H9 (cell line): ENCODE data around the gene OLA1. TPM values are rescaled to one million over a fixed set of nuclear protein-coding genes. Genes with fewer than 3 reads are reported as not detected.
A peak's percentile ranks its signal among the peaks of the same experiment; 100 is the strongest.

Experiments used
- DNase-seq: peaks from one replicate; pipeline ENCODE4 v3.0.0-alpha.2; 2017
- H2AFZ ChIP-seq: one replicate; pipeline ENCODE4 v1.6.1; 2013; ENCODE audit warnings: mild to moderate bottlenecking, low read length, control low read depth, moderate library complexity
- H2AK5ac ChIP-seq: 2 replicates; pipeline ENCODE4 v1.6.1; 2013; ENCODE audit warnings: low read length, control low read depth, mixed read lengths; ENCODE audit not compliant: insufficient read length
- H2BK120ac ChIP-seq: one replicate; pipeline ENCODE4 v1.6.1; 2013; ENCODE audit warnings: low read depth, mild to moderate bottlenecking, low read length, control low read depth, inconsistent platforms; ENCODE audit not compliant: poor library complexity, severe bottlenecking
- H2BK12ac ChIP-seq: 2 replicates; pipeline ENCODE4 v1.6.1; 2013; ENCODE audit warnings: low read length, control low read depth, mixed read lengths, low read depth; ENCODE audit not compliant: insufficient read length
- H2BK15ac ChIP-seq: 2 replicates; pipeline ENCODE4 v1.6.1; 2013; ENCODE audit warnings: low read depth, low read length, control low read depth
- H2BK20ac ChIP-seq: one replicate; pipeline ENCODE4 v1.6.1; 2013; ENCODE audit warnings: low read depth, mild to moderate bottlenecking, low read length, control low read depth, inconsistent platforms; ENCODE audit not compliant: poor library complexity, severe bottlenecking
- H2BK5ac ChIP-seq: 2 replicates; pipeline ENCODE4 v1.6.1; 2013; ENCODE audit warnings: low read length, control low read depth, mixed read lengths; ENCODE audit not compliant: insufficient read length
- H3K14ac ChIP-seq: 2 replicates; pipeline ENCODE4 v1.6.1; 2013; ENCODE audit warnings: low read length, control low read depth; ENCODE audit not compliant: insufficient read depth
- H3K18ac ChIP-seq: 2 replicates; pipeline ENCODE4 v1.6.1; 2013; ENCODE audit warnings: low read depth, mild to moderate bottlenecking, mixed read lengths, low read length, control low read depth; ENCODE audit not compliant: insufficient read length
- H3K23ac ChIP-seq: 2 replicates; pipeline ENCODE4 v1.6.1; 2013; ENCODE audit warnings: low read length, control low read depth, mixed read lengths, low read depth; ENCODE audit not compliant: insufficient read length
- H3K23me2 ChIP-seq: 2 replicates; pipeline ENCODE4 v1.6.1; 2013; ENCODE audit warnings: low read depth, mild to moderate bottlenecking, mixed read lengths, low read length, control low read depth; ENCODE audit not compliant: insufficient read length, poor library complexity, severe bottlenecking
- H3K27ac ChIP-seq: 2 replicates; pipeline ENCODE4 v1.5.1; 2013; ENCODE audit warnings: low read length, control low read depth, mixed read lengths, low read depth; ENCODE audit not compliant: insufficient read length
- H3K27me3 ChIP-seq: 2 replicates; pipeline ENCODE4 v1.6.1; 2013; ENCODE audit warnings: low read length, control low read depth, inconsistent platforms; ENCODE audit not compliant: insufficient read depth
- H3K4ac ChIP-seq: 2 replicates; pipeline ENCODE4 v1.6.1; 2013; ENCODE audit warnings: low read depth, mild to moderate bottlenecking, control low read depth, inconsistent platforms, low read length, moderate library complexity
- H3K4me1 ChIP-seq: 2 replicates; pipeline ENCODE4 v1.6.1; 2013; ENCODE audit warnings: low read length, control low read depth, inconsistent platforms; ENCODE audit not compliant: insufficient read depth
- H3K4me2 ChIP-seq: 2 replicates; pipeline ENCODE4 v1.6.1; 2013; ENCODE audit warnings: low read length, control low read depth, mixed read lengths; ENCODE audit not compliant: insufficient read length, insufficient read depth
- H3K56ac ChIP-seq: 2 replicates; pipeline ENCODE4 v1.6.1; 2013; ENCODE audit warnings: low read depth, mild to moderate bottlenecking, mixed read lengths, low read length, control low read depth; ENCODE audit not compliant: insufficient read length
- H3K79me1 ChIP-seq: 2 replicates; pipeline ENCODE4 v1.6.1; 2013; ENCODE audit warnings: low read depth, mild to moderate bottlenecking, moderate library complexity, low read length, control low read depth, inconsistent platforms; ENCODE audit not compliant: insufficient read depth, poor library complexity, severe bottlenecking
- H3K79me2 ChIP-seq: 2 replicates; pipeline ENCODE4 v1.6.1; 2013; ENCODE audit warnings: low read length, control low read depth, inconsistent platforms; ENCODE audit not compliant: insufficient read depth
- H3K9ac ChIP-seq: 2 replicates; pipeline ENCODE4 v1.6.1; 2013; ENCODE audit warnings: low read length, control low read depth, mixed read lengths; ENCODE audit not compliant: insufficient read length; ENCODE audit errors: extremely low read depth
- H3K9me3 ChIP-seq: one replicate; pipeline ENCODE4 v1.6.1; 2013; ENCODE audit warnings: low read depth, low read length, inconsistent platforms; ENCODE audit not compliant: control insufficient read depth
- H3T11ph ChIP-seq: one replicate; pipeline ENCODE4 v1.6.1; 2013; ENCODE audit warnings: mild to moderate bottlenecking, low read length, control low read depth, inconsistent platforms
- H4K20me1 ChIP-seq: one replicate; pipeline ENCODE4 v1.6.1; 2013; ENCODE audit not compliant: control insufficient read depth, insufficient read length, insufficient read depth
- H4K5ac ChIP-seq: 2 replicates; pipeline ENCODE4 v1.6.1; 2013; ENCODE audit warnings: low read depth, mild to moderate bottlenecking, mixed read lengths, low read length, control low read depth; ENCODE audit not compliant: insufficient read length
- H4K8ac ChIP-seq: replicated peaks from 2 replicates; pipeline ENCODE4 v1.6.1; 2013; ENCODE audit warnings: low read length, control low read depth, mixed read lengths, low read depth; ENCODE audit not compliant: insufficient read length
- H4K91ac ChIP-seq: 2 replicates; pipeline ENCODE4 v1.6.1; 2013; ENCODE audit warnings: low read depth, mild to moderate bottlenecking, moderate library complexity, mixed read lengths, low read length, control low read depth; ENCODE audit not compliant: insufficient read length
- H3K27ac Mint-ChIP-seq, 3 experiments: 2 replicates in 2 of 3; 3 replicates in 1 of 3; pipeline ENCODE4 v1.8.0; 2020 to 2021; ENCODE audit warnings: mixed read lengths in 3 of 3, mild to moderate bottlenecking in 1 of 3, moderate library complexity in 1 of 3
- H3K27me3 Mint-ChIP-seq: 2 replicates; pipeline ENCODE4 v1.8.0; 2021; ENCODE audit warnings: low read depth, mild to moderate bottlenecking, moderate library complexity, mixed read lengths
- H3K36me3 Mint-ChIP-seq, 3 experiments: 2 replicates in 2 of 3; 3 replicates in 1 of 3; pipeline ENCODE4 v1.8.0; 2020 to 2021; ENCODE audit warnings: low read depth in 3 of 3, mixed read lengths in 3 of 3; ENCODE audit not compliant: insufficient read depth in 1 of 3
- H3K4me1 Mint-ChIP-seq, 2 experiments: 2 replicates each; pipeline ENCODE4 v1.8.0; 2020; ENCODE audit warnings: mixed read lengths in 2 of 2
- H3K4me3 Mint-ChIP-seq, 2 experiments: 2 replicates in 1 of 2; 3 replicates in 1 of 2; pipeline ENCODE4 v1.8.0; 2020 to 2021; ENCODE audit warnings: mild to moderate bottlenecking in 2 of 2, mixed read lengths in 2 of 2, moderate library complexity in 1 of 2
- H3K9me3 Mint-ChIP-seq, 2 experiments: 2 replicates in 1 of 2; 3 replicates in 1 of 2; pipeline ENCODE4 v1.8.0; 2020; ENCODE audit warnings: mild to moderate bottlenecking in 2 of 2, mixed read lengths in 2 of 2, moderate library complexity in 1 of 2
- WGBS: extraction: QIAGEN DNeasy Blood & Tissue Kit; methylation state at CpG from one replicate; pipeline ENCODE4 v1.1.7; 2013; ENCODE audit warnings: missing lambda C conversion rate, low lambda C conversion rate, mixed read lengths; ENCODE audit not compliant: insufficient read length; ENCODE audit errors: extremely low coverage; 5-methylcytosine and 5-hydroxymethylcytosine counted together
- total RNA-seq: library from RNA; stranded (reverse); gene quantifications from 2 replicates; pipeline ENCODE4 v1.2.1, GENCODE V29; 2021
- TF ChIP-seq, protein P1 (sequence below): fragments of 200-600 bp; sonication (generic); conservative IDR thresholded peaks from 3 replicates; pipeline ENCODE4 v1.8.0; 2021; ENCODE audit warnings: antibody characterized with exemption, mild to moderate bottlenecking

OLA1 gene
- total RNA-seq, 1 experiment from 2014 or later: 133 TPM

DNA sequence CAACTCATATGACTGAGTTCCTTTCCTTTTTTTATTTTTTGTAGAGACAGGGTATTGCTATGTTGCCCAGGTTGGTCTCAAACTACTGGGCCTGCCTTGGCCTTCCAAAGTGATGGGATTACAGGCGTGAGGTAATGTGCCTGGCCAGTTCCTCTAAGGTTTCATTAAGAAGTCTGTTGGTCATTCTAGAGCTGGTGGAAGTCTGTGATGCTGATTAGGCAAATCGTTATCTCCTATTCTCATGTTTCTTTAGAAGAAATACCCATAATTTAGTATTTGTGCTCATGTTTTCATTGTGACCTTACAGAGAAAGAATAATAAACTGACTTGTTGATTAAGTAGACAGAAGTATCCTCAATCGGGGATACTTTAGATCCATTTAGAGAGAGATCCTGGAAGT is 177.0 kb downstream of the OLA1 start:
- no CpG with 5 or more reads among the region's 3 CpGs for WGBS

More for the DNA sequence above, 177.0 kb downstream of the OLA1 start:
- H3K4me1 ChIP-seq: no peaks in the 10 kb centered on the region; the same call in 1 of the 2 replicates
- H3K27me3 ChIP-seq: no peaks in the 10 kb centered on the region
- no peaks in the 10 kb centered on the region for H3K79me1 ChIP-seq
- H2BK20ac ChIP-seq: no peak overlapping the region
- no peak overlapping the region for H3K4me2 ChIP-seq
- no peak overlapping the region for H2BK5ac ChIP-seq
- no peak overlapping the region for H3K4ac ChIP-seq
- no peak overlapping the region for H2BK15ac ChIP-seq
- no peak overlapping the region for H3K23ac ChIP-seq
- TF ChIP-seq, protein P1, sequence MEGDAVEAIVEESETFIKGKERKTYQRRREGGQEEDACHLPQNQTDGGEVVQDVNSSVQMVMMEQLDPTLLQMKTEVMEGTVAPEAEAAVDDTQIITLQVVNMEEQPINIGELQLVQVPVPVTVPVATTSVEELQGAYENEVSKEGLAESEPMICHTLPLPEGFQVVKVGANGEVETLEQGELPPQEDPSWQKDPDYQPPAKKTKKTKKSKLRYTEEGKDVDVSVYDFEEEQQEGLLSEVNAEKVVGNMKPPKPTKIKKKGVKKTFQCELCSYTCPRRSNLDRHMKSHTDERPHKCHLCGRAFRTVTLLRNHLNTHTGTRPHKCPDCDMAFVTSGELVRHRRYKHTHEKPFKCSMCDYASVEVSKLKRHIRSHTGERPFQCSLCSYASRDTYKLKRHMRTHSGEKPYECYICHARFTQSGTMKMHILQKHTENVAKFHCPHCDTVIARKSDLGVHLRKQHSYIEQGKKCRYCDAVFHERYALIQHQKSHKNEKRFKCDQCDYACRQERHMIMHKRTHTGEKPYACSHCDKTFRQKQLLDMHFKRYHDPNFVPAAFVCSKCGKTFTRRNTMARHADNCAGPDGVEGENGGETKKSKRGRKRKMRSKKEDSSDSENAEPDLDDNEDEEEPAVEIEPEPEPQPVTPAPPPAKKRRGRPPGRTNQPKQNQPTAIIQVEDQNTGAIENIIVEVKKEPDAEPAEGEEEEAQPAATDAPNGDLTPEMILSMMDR: no peak
- peaks cover 10 to 13% of the 10 kb centered on the region in 2 experiments for H3K4me1 Mint-ChIP-seq
- H3K56ac ChIP-seq: no peak overlapping the region
- no peak overlapping the region for H2BK120ac ChIP-seq
- no peaks in the 10 kb centered on the region for H3K23me2 ChIP-seq
- H3K27ac ChIP-seq: no peak overlapping the region
- no peaks in the 10 kb centered on the region for H3K9me3 Mint-ChIP-seq
- no peak overlapping the region for H4K8ac ChIP-seq
- no peak overlapping the region for H2AK5ac ChIP-seq
- no peaks in the 10 kb centered on the region for H3K9me3 ChIP-seq
- no peak overlapping the region for H3K9ac ChIP-seq
- H4K20me1 ChIP-seq: no peaks in the 10 kb centered on the region
- no peak overlapping the region for H3K4me3 Mint-ChIP-seq
- no peak for DNase-seq
- peak overlapping the region in 1 of 3 experiments; percentile 44; a peak in 1 of 7 replicates for H3K27ac Mint-ChIP-seq
- H3K36me3 Mint-ChIP-seq: peaks cover 0 to 10% (median 8%) of the 10 kb centered on the region in 3 experiments; a peak in 4 of 7 replicates
- H3K14ac ChIP-seq: no peak overlapping the region
- no peak overlapping the region for H4K91ac ChIP-seq
- no peak overlapping the region for H4K5ac ChIP-seq
- no peaks in the 10 kb centered on the region for H3K79me2 ChIP-seq
- H3K18ac ChIP-seq: no peak overlapping the region
- no peak overlapping the region for H3T11ph ChIP-seq
- no peak overlapping the region for H2AFZ ChIP-seq
- H3K27me3 Mint-ChIP-seq: no peaks in the 10 kb centered on the region; the same call in 1 of the 2 replicates
- no peak overlapping the region for H2BK12ac ChIP-seq
